RWPE2 (cell line): Measurements from ENCODE around the gene NCL.

Experiments
- ATAC-seq: fragments of 200-7000 bp; cut with Tn5 transposase; 3 replicates; pipeline ENCODE4 v1.9.1; 2021; ENCODE audit warnings: low read depth
- DNase-seq: peaks from one replicate; pipeline ENCODE4 v3.0.0-alpha.2; 2020; ENCODE audit warnings: low spot score
- H3K27ac ChIP-seq: fragments of 450-650 bp; 2 replicates; pipeline ENCODE4 v1.5.1; 2017; ENCODE audit warnings: mild to moderate bottlenecking; ENCODE audit not compliant: poor library complexity, severe bottlenecking
- H3K27me3 ChIP-seq: fragments of 250-450 bp; sonication (Bioruptor Pico); 2 replicates; pipeline ENCODE4 v1.5.1; 2021; ENCODE audit warnings: mild to moderate bottlenecking, moderate library complexity; ENCODE audit not compliant: insufficient read depth, poor library complexity, severe bottlenecking
- H3K36me3 ChIP-seq: fragments of 250-450 bp; sonication (Bioruptor Pico); 2 replicates; pipeline ENCODE4 v1.5.1; 2020; ENCODE audit warnings: low read depth, mild to moderate bottlenecking, moderate library complexity
- H3K4me1 ChIP-seq: fragments of 250-450 bp; sonication (Bioruptor Pico); 2 replicates; pipeline ENCODE4 v1.5.1; 2021; ENCODE audit warnings: mild to moderate bottlenecking, moderate library complexity; ENCODE audit not compliant: insufficient read depth, poor library complexity, severe bottlenecking
- H3K4me3 ChIP-seq: fragments of 250-450 bp; sonication (Bioruptor Pico); 2 replicates; pipeline ENCODE4 v1.5.1; 2021; ENCODE audit warnings: mild to moderate bottlenecking, moderate library complexity; ENCODE audit not compliant: severe bottlenecking
- H3K9me3 ChIP-seq: fragments of 250-450 bp; sonication (Bioruptor Pico); 2 replicates; pipeline ENCODE4 v1.5.1; 2021; ENCODE audit warnings: mild to moderate bottlenecking, moderate library complexity; ENCODE audit not compliant: severe bottlenecking
- CTCF ChIP-seq: fragments of 450-650 bp; IDR thresholded peaks from one replicate; pipeline ENCODE4 v1.5.1; 2017; ENCODE audit warnings: mild to moderate bottlenecking, moderate library complexity; ENCODE audit not compliant: poor library complexity, severe bottlenecking

The NCL gene

GRCh38 chr2:231463698-231464575 is at the start of gene NCL:
NCL (minus strand) TSS chr2:231464484; CDS start chr2:231464353, 131 bp downstream.
- Histone ChIP-seq H3K4me1 (peaks cover 10% of the 10 kb centered on the region), H3K4me3 (peak within 1 kb of the TSS; percentile 98), H3K9me3 (no peaks in the 10 kb centered on the region), H3K36me3 (peaks cover 50% of the 10 kb centered on the region), H3K27me3 (no peaks in the 10 kb centered on the region), H3K27ac (peak within 1 kb of the TSS; percentile 82)
- no peak for TF ChIP-seq CTCF
- DNase-seq (peak; percentile 96), ATAC-seq (peak; percentile 93)

- TF ChIP-seq CTCF: no peak
- ATAC-seq (no peak), DNase-seq (no peak)
- Histone ChIP-seq H3K36me3 (peaks cover 9% of the 10 kb centered on the region; the same call in 1 of the 2 replicates), H3K4me3 (peak overlapping the region; percentile 59), H3K27me3 (no peaks in the 10 kb centered on the region), H3K9me3 (no peaks in the 10 kb centered on the region), H3K4me1 (peaks cover 9% of the 10 kb centered on the region), H3K27ac (peak overlapping the region; percentile 38)
Observed at GRCh38 chr2:231513746-231514224, 49.5 kb upstream of the NCL start.

- ATAC-seq (no peak), DNase-seq (no peak)
- no peak overlapping the region for H3K4me3 ChIP-seq
- H3K9me3 ChIP-seq: no peaks in the 10 kb centered on the region
- peaks cover 9% of the 10 kb centered on the region for H3K4me1 ChIP-seq
- no peak overlapping the region for H3K27ac ChIP-seq
- H3K36me3 ChIP-seq: peaks cover 22% of the 10 kb centered on the region
- no peaks in the 10 kb centered on the region for H3K27me3 ChIP-seq
- TF ChIP-seq CTCF: no peak
Observed at GRCh38 chr2:231512222-231512621, 47.9 kb upstream of the NCL start.

GRCh38 chr2:231503766-231504165 is 39.5 kb upstream of the NCL start:
- ATAC-seq (no peak), DNase-seq (no peak)
- TF ChIP-seq CTCF: no peak
- Histone ChIP-seq H3K27ac (no peak overlapping the region), H3K36me3 (peaks cover 58% of the 10 kb centered on the region), H3K4me1 (no peaks in the 10 kb centered on the region), H3K4me3 (no peak overlapping the region), H3K9me3 (no peaks in the 10 kb centered on the region), H3K27me3 (no peaks in the 10 kb centered on the region)

GRCh38 chr2:231502596-231502995 is 38.3 kb upstream of the NCL start:
- TF ChIP-seq CTCF: no peak
- DNase-seq: no peak
- Histone ChIP-seq H3K36me3 (peaks cover 48% of the 10 kb centered on the region), H3K4me1 (no peaks in the 10 kb centered on the region), H3K4me3 (no peak overlapping the region), H3K27ac (no peak overlapping the region), H3K9me3 (no peaks in the 10 kb centered on the region), H3K27me3 (no peaks in the 10 kb centered on the region)
- ATAC-seq: no peak
